ENCODE results near the gene SETD2. TPM values are rescaled to one million over a fixed set of nuclear protein-coding genes. Genes with fewer than 3 reads are reported as not detected.
A peak's percentile ranks its signal among the peaks of the same experiment; 100 is the strongest.

SETD2 gene
- total RNA-seq, 1 experiment from 2014 or later: 38.0 TPM

GRCh38 chr3:47092090-47092489, 71.8 kb downstream of the SETD2 start:
- DNase-seq (ENCODE audit: unreplicated experiment): no peak
- Mint-ChIP-seq H3K27me3 (ENCODE audit: insufficient read depth, unreplicated experiment) (no peaks in the 10 kb centered on the region), H3K9me3 (ENCODE audit: unreplicated experiment) (no peaks in the 10 kb centered on the region), H3K4me1 (ENCODE audit: insufficient read depth, unreplicated experiment) (peaks cover 6% of the 10 kb centered on the region), H3K27ac (ENCODE audit: low read depth, unreplicated experiment) (no peak overlapping the region), H3K36me3 (ENCODE audit: insufficient read depth, unreplicated experiment) (peaks cover 49% of the 10 kb centered on the region), H3K4me3 (ENCODE audit: unreplicated experiment) (no peak overlapping the region)
- no TSS peak for BruUV-seq (replicated peaks)
- ChIA-PET POLR2A (interaction anchor here (0.6 kb wide), 1 partner anchor 789 kb away, joined by 3 read pairs; no protein-coding TSS in a partner anchor), CTCF (no interaction called here)
- intact Hi-C loops (cut with micrococcal nuclease): loop anchor here (10.0 kb wide), 1 partner anchor 233 kb away; no protein-coding TSS in a partner anchor
- no peak for TF ChIP-seq CTCF (IDR thresholded peaks at IDR 0.05; ENCODE audit: unreplicated experiment)

- ChIA-PET CTCF (interaction anchor here (1.3 kb wide), 1 partner anchor 234 kb away, joined by 4 read pairs; no protein-coding TSS in a partner anchor), POLR2A (no interaction called here)
- intact Hi-C loops (cut with micrococcal nuclease): loop anchor here (10.0 kb wide), 1 partner anchor 235 kb away; no protein-coding TSS in a partner anchor
- no peak for DNase-seq (ENCODE audit: unreplicated experiment)
- TF ChIP-seq CTCF (IDR thresholded peaks at IDR 0.05; ENCODE audit: unreplicated experiment): no peak
- Mint-ChIP-seq H3K27ac (ENCODE audit: low read depth, unreplicated experiment) (no peak overlapping the region), H3K27me3 (ENCODE audit: insufficient read depth, unreplicated experiment) (no peaks in the 10 kb centered on the region), H3K4me3 (ENCODE audit: unreplicated experiment) (no peak overlapping the region), H3K9me3 (ENCODE audit: unreplicated experiment) (no peaks in the 10 kb centered on the region), H3K4me1 (ENCODE audit: insufficient read depth, unreplicated experiment) (peaks cover 6% of the 10 kb centered on the region), H3K36me3 (ENCODE audit: insufficient read depth, unreplicated experiment) (peaks cover 46% of the 10 kb centered on the region)
- no TSS peak for BruUV-seq (replicated peaks)
Measured at GRCh38 chr3:47089630-47090029, 74.3 kb downstream of the SETD2 start.

GRCh38 chr3:47086071-47086470, 77.8 kb downstream of the SETD2 start:
- Mint-ChIP-seq H3K27ac (ENCODE audit: low read depth, unreplicated experiment) (no peak overlapping the region), H3K27me3 (ENCODE audit: insufficient read depth, unreplicated experiment) (no peaks in the 10 kb centered on the region), H3K9me3 (ENCODE audit: unreplicated experiment) (no peaks in the 10 kb centered on the region), H3K4me1 (ENCODE audit: insufficient read depth, unreplicated experiment) (peaks cover 6% of the 10 kb centered on the region), H3K4me3 (ENCODE audit: unreplicated experiment) (no peak overlapping the region), H3K36me3 (ENCODE audit: insufficient read depth, unreplicated experiment) (peaks cover 56% of the 10 kb centered on the region)
- CTCF ChIA-PET: interaction anchor here (0.6 to 0.9 kb wide), 4 partner anchors 17 to 423 kb away, joined by 3 to 5 read pairs (median 3); partner anchors contain the start of gene SETD2
- DNase-seq (ENCODE audit: unreplicated experiment): no peak
- TF ChIP-seq CTCF (IDR thresholded peaks at IDR 0.05; ENCODE audit: unreplicated experiment): no peak
- no TSS peak for BruUV-seq (replicated peaks)
- intact Hi-C loops (cut with micrococcal nuclease): no loop called here
- POLR2A ChIA-PET: no interaction called here

GRCh38 chr3:47083786-47084185, 80.1 kb downstream of the SETD2 start:
- Mint-ChIP-seq H3K36me3 (ENCODE audit: insufficient read depth, unreplicated experiment) (peaks cover 79% of the 10 kb centered on the region), H3K9me3 (ENCODE audit: unreplicated experiment) (no peaks in the 10 kb centered on the region), H3K27me3 (ENCODE audit: insufficient read depth, unreplicated experiment) (no peaks in the 10 kb centered on the region), H3K4me3 (ENCODE audit: unreplicated experiment) (no peak overlapping the region), H3K27ac (ENCODE audit: low read depth, unreplicated experiment) (no peak overlapping the region), H3K4me1 (ENCODE audit: insufficient read depth, unreplicated experiment) (no peaks in the 10 kb centered on the region)
- TSS peak; percentile 65 for BruUV-seq (replicated peaks)
- TF ChIP-seq CTCF (IDR thresholded peaks at IDR 0.05; ENCODE audit: unreplicated experiment): no peak
- no peak for DNase-seq (ENCODE audit: unreplicated experiment)
- ChIA-PET POLR2A (interaction anchor here (1.2 kb wide), 1 partner anchor 80 kb away, joined by 3 read pairs; the partner anchor contains the start of gene SETD2), CTCF (interaction anchor here (0.6 kb wide), 1 partner anchor 13 kb away, joined by 3 read pairs; no protein-coding TSS in a partner anchor)
- intact Hi-C loops (cut with micrococcal nuclease): no loop called here
